H54 (cell line): Measurements from ENCODE around the gene SLC22A16.
"Not testable (repeated sequence)": the region's sequence is repeated elsewhere in the genome, so short reads cannot be mapped to it uniquely, and the experiment has no call there.

Experiments used
- DNase-seq: peaks from one replicate; pipeline ENCODE4 v3.0.0; 2011; ENCODE audit warnings: low spot score, mixed read lengths; ENCODE audit not compliant: insufficient read length
- FAIRE-seq: peaks from 3 replicates; lab custom pipeline; 2011; peaks lifted over from hg19 to GRCh38; lab: Jason Lieb, UNC
- POLR2A ChIP-seq: IDR thresholded peaks from 2 replicates; pipeline ENCODE4 v1.6.1; 2011; ENCODE audit warnings: low read depth, mild to moderate bottlenecking, low read length

SLC22A16 gene

GRCh38 chr6:110481081-110481480 lies 4.7 kb upstream of the SLC22A16 start:
- no peak for FAIRE-seq
- no peak for DNase-seq
- no peak for TF ChIP-seq POLR2A

- DNase-seq (no peak), FAIRE-seq (no peak)
- no peak for TF ChIP-seq POLR2A
Observed at GRCh38 chr6:110475066-110475653, 1.3 kb downstream of the SLC22A16 start.

GRCh38 chr6:110474500-110474899 lies 1.9 kb downstream of the SLC22A16 start:
- DNase-seq (no peak), FAIRE-seq (no peak)
- no peak for TF ChIP-seq POLR2A

GRCh38 chr6:110472739-110473138 lies 3.7 kb downstream of the SLC22A16 start:
- no peak for FAIRE-seq
- no peak for TF ChIP-seq POLR2A
- DNase-seq = no peak

GRCh38 chr6:110471726-110472365 lies 4.6 kb downstream of the SLC22A16 start:
- FAIRE-seq (no peak), DNase-seq (no peak)
- no peak for TF ChIP-seq POLR2A

- FAIRE-seq (no peak), DNase-seq (no peak)
- TF ChIP-seq POLR2A = no peak
Observed at GRCh38 chr6:110468731-110469130, 7.7 kb downstream of the SLC22A16 start.

- no peak for DNase-seq
- no peak for TF ChIP-seq POLR2A
- no peak for FAIRE-seq
Observed at GRCh38 chr6:110467566-110468140, 8.8 kb downstream of the SLC22A16 start.

GRCh38 chr6:110462884-110463481 lies 13.4 kb downstream of the SLC22A16 start:
- TF ChIP-seq POLR2A = no peak
- no peak for FAIRE-seq
- DNase-seq = no peak

GRCh38 chr6:110461376-110461775 lies 15.0 kb downstream of the SLC22A16 start:
- no peak for TF ChIP-seq POLR2A
- FAIRE-seq (no peak), DNase-seq (no peak)

GRCh38 chr6:110459137-110459536 lies 17.3 kb downstream of the SLC22A16 start:
- DNase-seq (no peak), FAIRE-seq (no peak)
- no peak for TF ChIP-seq POLR2A

- no peak for FAIRE-seq
- no peak for TF ChIP-seq POLR2A
- no peak for DNase-seq
Observed at GRCh38 chr6:110458476-110458875, 17.9 kb downstream of the SLC22A16 start.

- FAIRE-seq = peak; percentile 62
- DNase-seq = not testable (repeated sequence)
Observed at GRCh38 chr6:110457567-110458175, 18.7 kb downstream of the SLC22A16 start.

- FAIRE-seq (no peak), DNase-seq (no peak)
- no peak for TF ChIP-seq POLR2A
Observed at GRCh38 chr6:110456694-110457093, 19.7 kb downstream of the SLC22A16 start.

- no peak for TF ChIP-seq POLR2A
- no peak for FAIRE-seq
- DNase-seq = no peak
Observed at GRCh38 chr6:110449541-110449895, 26.9 kb downstream of the SLC22A16 start.
